Activated CD8-positive, alpha-beta memory T cell treated with anti-CD3 and anti-CD28 coated beads for 4 hours (primary cell): ENCODE results near the gene SNTG2.

ENCODE experiments used
- DNase-seq, 2 donors: peaks; one replicate each; pipeline ENCODE4 v3.0.0-alpha.2; 2020; ENCODE audit warnings: low read depth in 2 of 2

SNTG2 gene

GRCh38 chr2:1283020-1283801 is 332.6 kb downstream of the SNTG2 start:
- no peak for DNase-seq

GRCh38 chr2:1283871-1284270 is 333.2 kb downstream of the SNTG2 start:
- no peak for DNase-seq

GRCh38 chr2:1286929-1287328 is 336.3 kb downstream of the SNTG2 start:
- no peak for DNase-seq

GRCh38 chr2:1287427-1287826 is 336.8 kb downstream of the SNTG2 start:
- no peak for DNase-seq

GRCh38 chr2:1294900-1295299 is 344.3 kb downstream of the SNTG2 start:
- DNase-seq, result no peak

GRCh38 chr2:1295740-1296139 is 345.1 kb downstream of the SNTG2 start:
- DNase-seq, result no peak

GRCh38 chr2:1297372-1298159 is 346.9 kb downstream of the SNTG2 start:
- no peak for DNase-seq

- no peak for DNase-seq
Observed at GRCh38 chr2:1299043-1299442, 348.4 kb downstream of the SNTG2 start.

- no peak for DNase-seq
Observed at GRCh38 chr2:1300284-1300683, 349.6 kb downstream of the SNTG2 start.

- no peak for DNase-seq
Observed at GRCh38 chr2:1301056-1301455, 350.4 kb downstream of the SNTG2 start.

- no peak for DNase-seq
Observed at GRCh38 chr2:1305342-1306013, 354.8 kb downstream of the SNTG2 start.

GRCh38 chr2:1306014-1306686 is 355.5 kb downstream of the SNTG2 start:
- no peak for DNase-seq

GRCh38 chr2:1306687-1307516 is 356.3 kb downstream of the SNTG2 start:
- DNase-seq, result no peak

- no peak for DNase-seq
Observed at GRCh38 chr2:1307670-1308069, 357.0 kb downstream of the SNTG2 start.

- no peak for DNase-seq
Observed at GRCh38 chr2:1308678-1309077, 358.0 kb downstream of the SNTG2 start.

- no peak for DNase-seq
Observed at GRCh38 chr2:1309507-1309906, 358.9 kb downstream of the SNTG2 start.

- no peak for DNase-seq
Observed at GRCh38 chr2:1310202-1310601, 359.6 kb downstream of the SNTG2 start.

- no peak for DNase-seq
Observed at GRCh38 chr2:1310866-1311265, 360.2 kb downstream of the SNTG2 start.

- no peak for DNase-seq
Observed at GRCh38 chr2:1313240-1313924, 362.7 kb downstream of the SNTG2 start.

GRCh38 chr2:1314254-1314653 is 363.6 kb downstream of the SNTG2 start:
- DNase-seq, result no peak
